Activated T-helper 1 cell treated with anti-CD3 and anti-CD28 coated beads, Interleukin-12 subunit alpha, Interleukin-12 subunit beta, Interleukin-2, Interleukin-4 antibody, amounts not matched to agents 30 ng/mL and 10 ng/mL and 1 ng/mL, durations not matched to agents 14 hours and 24 hours and 36 hours (primary cell): ENCODE results near the gene YEATS2. TPM values are rescaled to one million over a fixed set of nuclear protein-coding genes. Genes with fewer than 3 reads are reported as not detected.
A peak's percentile ranks its signal among the peaks of the same experiment; 100 is the strongest.

Source experiments
- DNase-seq: peaks from one replicate; pipeline ENCODE4 v3.0.0; 2021; ENCODE audit warnings: low spot score
- H3K27ac Mint-ChIP-seq: one replicate; pipeline ENCODE4 v1.8.0; 2021; ENCODE audit warnings: mild to moderate bottlenecking, mixed read lengths
- H3K27me3 Mint-ChIP-seq: one replicate; pipeline ENCODE4 v1.8.0; 2022; ENCODE audit warnings: mild to moderate bottlenecking, moderate library complexity, mixed read lengths; ENCODE audit not compliant: insufficient read depth
- H3K36me3 Mint-ChIP-seq: one replicate; pipeline ENCODE4 v1.8.0; 2021; ENCODE audit warnings: low read depth, mixed read lengths
- H3K4me1 Mint-ChIP-seq: one replicate; pipeline ENCODE4 v1.8.0; 2021; ENCODE audit warnings: low read depth, mixed read lengths
- H3K4me3 Mint-ChIP-seq: one replicate; pipeline ENCODE4 v1.8.0; 2021; ENCODE audit warnings: mild to moderate bottlenecking, moderate library complexity, mixed read lengths
- H3K9me3 Mint-ChIP-seq: one replicate; pipeline ENCODE4 v1.8.0; 2021; ENCODE audit warnings: mixed read lengths
- intact Hi-C: fragments of 100-400 bp; cut with micrococcal nuclease; formaldehyde crosslinking; loops from one replicate; pipeline ENCODE4 v1.15.1; 2024
- total RNA-seq: library from RNA; stranded (reverse); gene quantifications from 2 replicates; pipeline ENCODE4 v1.2.3, GENCODE V29; 2022

The YEATS2 gene
- total RNA-seq, 1 donor from 2014 or later: 57.4 TPM

DNA sequence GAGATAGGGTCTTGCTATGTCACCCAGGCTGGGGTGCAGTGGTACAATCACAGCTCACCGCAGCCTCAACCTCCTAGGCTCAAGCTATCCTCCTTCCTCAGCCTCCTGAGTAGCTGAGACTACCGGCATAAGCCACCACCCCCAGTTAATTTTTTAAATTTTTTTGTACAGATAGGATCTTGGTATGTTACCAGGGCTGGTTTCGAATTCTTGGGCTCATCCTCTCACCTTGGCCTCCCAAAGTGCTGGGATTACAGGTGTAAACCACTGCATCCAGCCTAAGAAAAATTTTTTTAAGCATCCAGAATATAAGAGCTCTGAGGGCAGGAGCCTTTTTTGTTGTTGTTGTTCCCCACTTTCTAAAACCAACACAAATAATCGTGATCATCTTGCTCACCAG is 142.2 kb downstream of the YEATS2 start:
- Mint-ChIP-seq H3K27ac (no peak overlapping the region), H3K4me1 (peaks cover 6% of the 10 kb centered on the region), H3K36me3 (peaks cover 34% of the 10 kb centered on the region), H3K4me3 (no peak overlapping the region), H3K27me3 (no peaks in the 10 kb centered on the region), H3K9me3 (no peaks in the 10 kb centered on the region)
- intact Hi-C loops: loop anchor here (5.0 kb wide), 1 partner anchor 43 kb away; the partner anchor contains the start of gene PARL
- DNase-seq: no peak

DNA sequence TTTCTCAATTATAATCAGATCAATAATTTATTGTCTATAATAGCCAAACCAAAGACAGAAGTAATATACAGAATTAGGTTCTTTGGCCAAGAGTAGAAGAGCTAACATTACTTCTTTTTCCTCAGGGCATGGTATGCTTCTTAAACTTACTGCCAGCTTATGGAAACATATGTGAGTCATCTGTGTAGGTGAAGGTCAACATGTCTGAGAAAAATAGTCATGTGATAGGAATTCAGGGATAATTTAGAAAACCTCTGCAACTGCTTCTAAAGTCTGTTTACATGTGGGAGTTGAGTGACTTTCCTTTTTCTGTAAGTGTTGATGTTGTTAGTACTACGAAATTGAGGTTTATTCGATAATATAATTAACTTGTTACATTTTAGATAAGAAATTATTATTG is 147.0 kb downstream of the YEATS2 start:
- peaks cover 48% of the 10 kb centered on the region for H3K36me3 Mint-ChIP-seq
- intact Hi-C loops: loop anchor here (5.0 kb wide), 1 partner anchor 38 kb away; the partner anchor contains the start of gene PARL
- peak overlapping the region; percentile 67 for H3K27ac Mint-ChIP-seq
- no peaks in the 10 kb centered on the region for H3K27me3 Mint-ChIP-seq
- DNase-seq: no peak
- H3K9me3 Mint-ChIP-seq: no peaks in the 10 kb centered on the region
- no peak overlapping the region for H3K4me3 Mint-ChIP-seq
- H3K4me1 Mint-ChIP-seq: peaks cover 14% of the 10 kb centered on the region

DNA sequence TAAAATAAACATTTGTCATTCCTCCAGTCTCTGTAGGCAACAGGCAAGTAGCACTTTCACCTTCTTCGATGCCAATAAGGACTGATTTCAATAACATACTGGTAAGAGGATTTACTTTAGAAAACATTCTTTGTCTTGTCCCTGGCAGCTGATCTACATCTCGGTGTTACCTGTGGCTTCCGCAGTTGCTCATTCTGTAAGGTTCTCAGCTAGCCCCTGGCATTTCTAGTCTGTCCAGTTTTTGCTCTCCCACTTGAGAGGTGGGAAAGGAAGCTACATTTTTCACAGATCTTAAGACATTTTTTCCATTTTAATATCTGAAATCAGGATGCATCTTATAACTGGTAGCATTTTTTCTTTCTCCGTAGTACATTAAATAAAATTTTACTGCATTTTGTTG is 147.5 kb downstream of the YEATS2 start:
- H3K4me1 Mint-ChIP-seq: peaks cover 14% of the 10 kb centered on the region
- H3K27ac Mint-ChIP-seq: peak overlapping the region; percentile 63
- no peaks in the 10 kb centered on the region for H3K9me3 Mint-ChIP-seq
- H3K27me3 Mint-ChIP-seq: no peaks in the 10 kb centered on the region
- intact Hi-C loops: no loop called here
- peaks cover 46% of the 10 kb centered on the region for H3K36me3 Mint-ChIP-seq
- no peak overlapping the region for H3K4me3 Mint-ChIP-seq
- DNase-seq: no peak

DNA sequence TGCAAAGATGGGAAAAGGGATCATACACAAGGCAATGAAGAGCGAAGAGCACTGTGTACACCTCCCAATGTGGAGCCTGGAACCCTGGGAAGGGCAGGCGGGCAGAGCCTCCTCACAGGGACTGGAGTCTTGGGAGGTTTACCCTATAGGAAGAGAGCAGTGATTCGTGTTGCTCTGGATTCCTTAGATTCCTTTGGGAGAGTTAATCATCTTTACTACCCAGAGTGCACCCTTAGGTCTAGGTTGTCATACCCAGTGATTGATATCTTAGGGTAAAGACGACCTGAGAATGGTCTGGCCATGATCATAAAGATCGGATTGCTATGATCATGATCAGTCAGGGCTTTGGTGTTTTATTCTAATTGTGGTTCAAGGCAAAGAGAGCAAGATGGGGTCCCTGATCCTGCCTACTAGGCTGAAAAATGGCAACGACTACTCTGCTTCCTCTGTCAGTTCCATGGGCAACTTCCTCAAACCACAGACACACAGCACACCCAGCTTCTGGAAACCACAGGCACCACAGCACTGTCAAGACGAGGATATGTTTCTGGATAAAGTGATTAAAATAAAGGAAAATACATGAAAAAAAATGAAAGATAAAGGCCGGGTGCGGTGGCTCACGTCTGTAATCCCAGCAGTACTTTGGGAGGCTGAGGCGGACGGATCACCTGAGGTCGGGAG is 148.2 kb downstream of the YEATS2 start:
- Mint-ChIP-seq H3K4me1 (peaks cover 14% of the 10 kb centered on the region), H3K36me3 (peaks cover 51% of the 10 kb centered on the region), H3K9me3 (no peaks in the 10 kb centered on the region), H3K27ac (no peak overlapping the region), H3K4me3 (no peak overlapping the region), H3K27me3 (no peaks in the 10 kb centered on the region)
- DNase-seq: no peak
- intact Hi-C loops: no loop called here

DNA sequence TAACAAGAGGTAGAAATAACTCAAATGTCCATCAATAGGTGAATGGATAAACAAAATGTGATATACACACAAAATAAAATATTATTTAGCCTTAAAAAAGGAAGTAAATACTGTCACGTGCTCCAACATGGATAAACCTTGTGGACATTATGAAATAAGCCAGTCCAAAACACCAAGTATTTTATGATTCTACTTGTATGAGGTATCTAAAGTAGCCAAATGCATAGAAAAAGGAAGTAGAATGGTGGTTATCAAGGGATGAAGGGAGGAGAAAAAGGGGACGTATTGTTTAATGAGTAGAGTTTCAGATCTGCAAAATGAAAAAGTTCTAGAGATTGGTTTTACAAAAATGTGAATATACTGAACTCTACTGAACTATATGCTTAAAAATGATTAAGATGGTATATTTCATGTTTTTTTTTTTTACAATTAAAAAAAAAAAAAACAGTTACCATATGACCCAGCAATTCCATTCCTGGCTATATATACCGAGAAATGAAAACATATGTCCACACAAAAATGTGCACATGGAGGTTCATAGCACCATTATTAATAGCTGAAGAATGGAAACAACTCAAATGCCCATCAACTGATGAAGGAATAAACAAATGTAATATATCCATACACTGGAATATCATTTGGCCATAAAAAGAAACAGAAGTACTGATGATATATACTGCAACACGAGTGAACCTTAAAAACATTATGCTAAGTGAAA is 156.9 kb downstream of the YEATS2 start:
- Mint-ChIP-seq H3K4me3 (no peak overlapping the region), H3K4me1 (no peaks in the 10 kb centered on the region), H3K27me3 (no peaks in the 10 kb centered on the region), H3K9me3 (no peaks in the 10 kb centered on the region), H3K36me3 (peaks cover 39% of the 10 kb centered on the region), H3K27ac (no peak overlapping the region)
- no peak for DNase-seq
- intact Hi-C loops: no loop called here

DNA sequence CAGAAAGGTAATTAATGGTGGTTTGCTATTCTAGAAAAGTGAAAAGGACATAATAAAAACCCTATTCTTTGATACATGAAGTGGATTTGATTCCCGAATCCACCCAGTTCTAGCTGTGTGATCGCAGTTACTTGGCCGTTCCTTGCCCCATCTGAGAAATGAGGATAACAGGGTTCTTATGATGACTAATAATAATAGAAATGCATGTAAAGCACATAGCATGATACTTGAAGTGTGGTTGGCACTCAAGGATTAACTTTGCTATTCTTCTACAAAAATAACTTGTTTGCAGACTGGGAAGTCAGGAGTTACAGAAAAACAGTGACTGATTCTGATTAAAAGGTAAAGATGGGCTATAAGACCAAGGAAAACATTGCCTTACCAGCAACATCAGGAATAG is 160.3 kb downstream of the YEATS2 start:
- Mint-ChIP-seq H3K27me3 (no peaks in the 10 kb centered on the region), H3K27ac (no peak overlapping the region), H3K4me3 (no peak overlapping the region), H3K4me1 (no peaks in the 10 kb centered on the region), H3K9me3 (no peaks in the 10 kb centered on the region), H3K36me3 (peaks cover 52% of the 10 kb centered on the region)
- intact Hi-C loops: no loop called here
- no peak for DNase-seq

Other genes starting within 250 kb of the YEATS2 start
- gene KLHL6, start 142.1 kb upstream of the YEATS2 start, total RNA-seq: 38.6 and 40.6 TPM in 2 replicates
- gene KLHL24, start 62.2 kb upstream of the YEATS2 start, total RNA-seq: 8.2 and 8.7 TPM in 2 replicates
- 2.1 and 2.2 TPM in 2 replicates for gene MAP6D1, start 127.8 kb downstream of the YEATS2 start, total RNA-seq
- gene PARL, start 187.1 kb downstream of the YEATS2 start, total RNA-seq: 93.7 and 98.2 TPM in 2 replicates